DND-41 (cell line): ENCODE results near the gene SLC25A45.
A peak's percentile ranks its signal among the peaks of the same experiment; 100 is the strongest.

Source experiments
- ATAC-seq: fragments of 200-7000 bp; cut with Tn5 transposase; 3 replicates; pipeline ENCODE4 v1.9.1; 2021; ENCODE audit warnings: low read depth; ENCODE audit not compliant: insufficient read depth
- DNase-seq: peaks from one replicate; pipeline ENCODE4 v3.0.0-alpha.2; 2020
- H2AFZ ChIP-seq: 2 replicates; pipeline ENCODE4 v1.6.0; 2012; ENCODE audit warnings: low read depth, low read length
- H3K27ac ChIP-seq: 2 replicates; pipeline ENCODE4 v1.5.1; 2012; ENCODE audit warnings: low read length, inconsistent platforms
- H3K27me3 ChIP-seq: fragments of 200-600 bp; sonication (generic); 2 replicates; pipeline ENCODE4 v1.6.0; 2012; ENCODE audit warnings: low read length, mild to moderate bottlenecking, inconsistent platforms; ENCODE audit not compliant: insufficient read depth, poor library complexity
- H3K36me3 ChIP-seq: 2 replicates; pipeline ENCODE4 v1.5.1; 2012; ENCODE audit warnings: low read length, inconsistent platforms; ENCODE audit not compliant: insufficient read depth
- H3K4me1 ChIP-seq: 2 replicates; pipeline ENCODE4 v1.5.1; 2012; ENCODE audit warnings: mild to moderate bottlenecking, low read length; ENCODE audit not compliant: insufficient read depth
- H3K4me2 ChIP-seq: 2 replicates; pipeline ENCODE4 v1.6.0; 2012; ENCODE audit warnings: mild to moderate bottlenecking, moderate library complexity, low read length, inconsistent platforms; ENCODE audit not compliant: insufficient read depth
- H3K4me3 ChIP-seq, 2 experiments: fragments of 200-600 bp in 1 of 2; shearing (Covaris generic) in 1 of 2; 2 replicates each; pipeline ENCODE4 v1.5.1; 2012 to 2016; ENCODE audit warnings: inconsistent platforms in 2 of 2, low read length in 2 of 2, mild to moderate bottlenecking in 2 of 2, low read depth in 1 of 2, moderate library complexity in 1 of 2
- H3K79me2 ChIP-seq: 2 replicates; pipeline ENCODE4 v1.6.0; 2012; ENCODE audit warnings: low read length, inconsistent platforms; ENCODE audit not compliant: insufficient read depth
- H3K9ac ChIP-seq: 2 replicates; pipeline ENCODE4 v1.6.0; 2012; ENCODE audit warnings: low read depth, mild to moderate bottlenecking, inconsistent platforms, low read length, moderate library complexity
- H3K9me3 ChIP-seq: 2 replicates; pipeline ENCODE4 v1.5.1; 2012; ENCODE audit warnings: low read length, moderate library complexity, mild to moderate bottlenecking, inconsistent platforms; ENCODE audit not compliant: insufficient read depth, severe bottlenecking
- H4K20me1 ChIP-seq: 2 replicates; pipeline ENCODE4 v1.6.0; 2012; ENCODE audit warnings: low read length; ENCODE audit not compliant: insufficient read depth
- EZH2 ChIP-seq: IDR thresholded peaks from 3 replicates; pipeline ENCODE4 v1.6.1; 2012; ENCODE audit warnings: borderline replicate concordance, low read depth, mild to moderate bottlenecking, moderate library complexity, low read length, inconsistent platforms; ENCODE audit not compliant: severe bottlenecking
- TF ChIP-seq, protein P1 (sequence below): IDR thresholded peaks from 2 replicates; pipeline ENCODE4 v1.5.1; 2012; ENCODE audit warnings: borderline replicate concordance, low read length, moderate library complexity, mild to moderate bottlenecking; ENCODE audit not compliant: poor library complexity, severe bottlenecking; ENCODE audit errors: extremely low read depth

The SLC25A45 gene

DNA sequence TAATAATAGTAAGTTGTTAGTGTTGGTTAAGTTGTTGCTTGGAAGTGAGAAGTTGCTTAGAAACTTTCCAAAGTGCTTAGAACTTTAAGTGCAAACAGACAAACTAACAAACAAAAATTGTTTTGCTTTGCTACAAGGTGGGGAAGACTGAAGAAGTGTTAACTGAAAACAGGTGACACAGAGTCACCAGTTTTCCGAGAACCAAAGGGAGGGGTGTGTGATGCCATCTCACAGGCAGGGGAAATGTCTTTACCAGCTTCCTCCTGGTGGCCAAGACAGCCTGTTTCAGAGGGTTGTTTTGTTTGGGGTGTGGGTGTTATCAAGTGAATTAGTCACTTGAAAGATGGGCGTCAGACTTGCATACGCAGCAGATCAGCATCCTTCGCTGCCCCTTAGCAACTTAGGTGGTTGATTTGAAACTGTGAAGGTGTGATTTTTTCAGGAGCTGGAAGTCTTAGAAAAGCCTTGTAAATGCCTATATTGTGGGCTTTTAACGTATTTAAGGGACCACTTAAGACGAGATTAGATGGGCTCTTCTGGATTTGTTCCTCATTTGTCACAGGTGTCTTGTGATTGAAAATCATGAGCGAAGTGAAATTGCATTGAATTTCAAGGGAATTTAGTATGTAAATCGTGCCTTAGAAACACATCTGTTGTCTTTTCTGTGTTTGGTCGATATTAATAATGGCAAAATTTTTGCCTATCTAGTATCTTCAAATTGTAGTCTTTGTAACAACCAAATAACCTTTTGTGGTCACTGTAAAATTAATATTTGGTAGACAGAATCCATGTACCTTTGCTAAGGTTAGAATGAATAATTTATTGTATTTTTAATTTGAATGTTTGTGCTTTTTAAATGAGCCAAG, 42.9 kb upstream of the SLC25A45 start:
- no peak for TF ChIP-seq EZH2
- TF ChIP-seq, protein P1, sequence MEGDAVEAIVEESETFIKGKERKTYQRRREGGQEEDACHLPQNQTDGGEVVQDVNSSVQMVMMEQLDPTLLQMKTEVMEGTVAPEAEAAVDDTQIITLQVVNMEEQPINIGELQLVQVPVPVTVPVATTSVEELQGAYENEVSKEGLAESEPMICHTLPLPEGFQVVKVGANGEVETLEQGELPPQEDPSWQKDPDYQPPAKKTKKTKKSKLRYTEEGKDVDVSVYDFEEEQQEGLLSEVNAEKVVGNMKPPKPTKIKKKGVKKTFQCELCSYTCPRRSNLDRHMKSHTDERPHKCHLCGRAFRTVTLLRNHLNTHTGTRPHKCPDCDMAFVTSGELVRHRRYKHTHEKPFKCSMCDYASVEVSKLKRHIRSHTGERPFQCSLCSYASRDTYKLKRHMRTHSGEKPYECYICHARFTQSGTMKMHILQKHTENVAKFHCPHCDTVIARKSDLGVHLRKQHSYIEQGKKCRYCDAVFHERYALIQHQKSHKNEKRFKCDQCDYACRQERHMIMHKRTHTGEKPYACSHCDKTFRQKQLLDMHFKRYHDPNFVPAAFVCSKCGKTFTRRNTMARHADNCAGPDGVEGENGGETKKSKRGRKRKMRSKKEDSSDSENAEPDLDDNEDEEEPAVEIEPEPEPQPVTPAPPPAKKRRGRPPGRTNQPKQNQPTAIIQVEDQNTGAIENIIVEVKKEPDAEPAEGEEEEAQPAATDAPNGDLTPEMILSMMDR: peak; percentile 49
- ATAC-seq (peak; percentile 33), DNase-seq (peak; percentile 81)
- Histone ChIP-seq H3K4me3 (peak overlapping the region; percentile 75 to 79), H3K27me3 (no peaks in the 10 kb centered on the region), H3K36me3 (peaks cover 47% of the 10 kb centered on the region), H3K9me3 (no peaks in the 10 kb centered on the region), H2AFZ (no peak overlapping the region), H4K20me1 (peaks cover 75% of the 10 kb centered on the region), H3K79me2 (peaks cover 97% of the 10 kb centered on the region), H3K4me1 (peaks cover 70% of the 10 kb centered on the region), H3K27ac (peak overlapping the region; percentile 99), H3K9ac (peak overlapping the region; percentile 98), H3K4me2 (peak overlapping the region; percentile 86)

DNA sequence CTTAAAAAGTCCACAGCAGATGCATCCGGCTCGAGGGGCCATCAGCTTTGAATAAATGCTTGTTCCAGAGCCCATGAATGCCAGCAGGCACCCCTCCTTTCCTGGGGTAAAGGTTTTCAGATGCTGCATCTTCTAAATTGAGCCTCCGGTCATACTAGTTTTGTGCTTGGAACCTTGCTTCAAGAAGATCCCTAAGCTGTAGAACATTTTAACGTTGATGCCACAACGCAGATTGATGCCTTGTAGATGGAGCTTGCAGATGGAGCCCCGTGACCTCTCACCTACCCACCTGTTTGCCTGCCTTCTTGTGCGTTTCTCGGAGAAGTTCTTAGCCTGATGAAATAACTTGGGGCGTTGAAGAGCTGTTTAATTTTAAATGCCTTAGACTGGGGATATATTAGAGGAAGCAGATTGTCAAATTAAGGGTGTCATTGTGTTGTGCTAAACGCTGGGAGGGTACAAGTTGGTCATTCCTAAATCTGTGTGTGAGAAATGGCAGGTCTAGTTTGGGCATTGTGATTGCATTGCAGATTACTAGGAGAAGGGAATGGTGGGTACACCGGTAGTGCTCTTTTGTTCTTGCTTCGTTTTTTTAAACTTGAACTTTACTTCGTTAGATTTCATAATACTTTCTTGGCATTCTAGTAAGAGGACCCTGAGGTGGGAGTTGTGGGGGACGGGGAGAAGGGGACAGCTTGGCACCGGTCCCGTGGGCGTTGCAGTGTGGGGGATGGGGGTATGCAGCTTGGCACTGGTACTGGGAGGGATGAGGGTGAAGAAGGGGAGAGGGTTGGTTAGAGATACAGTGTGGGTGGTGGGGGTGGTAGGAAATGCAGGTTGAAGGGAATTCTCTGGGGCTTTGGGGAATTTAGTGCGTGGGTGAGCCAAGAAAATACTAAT, 42.0 kb upstream of the SLC25A45 start:
- Histone ChIP-seq H3K27ac (peak overlapping the region; percentile 99), H4K20me1 (peaks cover 67% of the 10 kb centered on the region)
- peak; percentile 9; the same call in 1 of the 3 replicates for ATAC-seq

DNA sequence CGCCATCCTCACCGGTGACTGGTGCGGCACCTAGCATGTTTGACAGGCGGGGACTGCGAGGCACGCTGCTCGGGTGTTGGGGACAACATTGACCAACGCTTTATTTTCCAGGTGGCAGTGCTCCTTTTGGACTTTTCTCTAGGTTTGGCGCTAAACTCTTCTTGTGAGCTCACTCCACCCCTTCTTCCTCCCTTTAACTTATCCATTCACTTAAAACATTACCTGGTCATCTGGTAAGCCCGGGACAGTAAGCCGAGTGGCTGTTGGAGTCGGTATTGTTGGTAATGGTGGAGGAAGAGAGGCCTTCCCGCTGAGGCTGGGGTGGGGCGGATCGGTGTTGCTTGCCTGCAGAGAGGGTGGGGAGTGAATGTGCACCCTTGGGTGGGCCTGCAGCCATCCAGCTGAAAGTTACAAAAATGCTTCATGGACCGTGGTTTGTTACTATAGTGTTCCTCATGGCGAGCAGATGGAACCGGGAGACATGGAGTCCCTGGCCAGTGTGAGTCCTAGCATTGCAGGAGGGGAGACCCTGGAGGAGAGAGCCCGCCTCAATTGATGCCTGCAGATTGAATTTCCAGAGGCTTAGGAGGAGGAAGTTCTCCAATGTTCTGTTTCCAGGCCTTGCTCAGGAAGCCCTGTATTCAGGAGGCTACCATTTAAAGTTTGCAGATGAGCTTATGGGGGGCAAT, 41.2 kb upstream of the SLC25A45 start:
- Histone ChIP-seq H3K36me3 (peaks cover 47% of the 10 kb centered on the region), H3K4me1 (peaks cover 70% of the 10 kb centered on the region), H3K9me3 (no peaks in the 10 kb centered on the region), H3K9ac (peak overlapping the region; percentile 98), H3K4me3 (peak overlapping the region; percentile 75 to 79), H3K79me2 (peaks cover 97% of the 10 kb centered on the region), H4K20me1 (peaks cover 60% of the 10 kb centered on the region), H3K4me2 (peak overlapping the region; percentile 86), H3K27me3 (no peaks in the 10 kb centered on the region), H2AFZ (no peak overlapping the region), H3K27ac (peak overlapping the region; percentile 99)
- DNase-seq: peak; percentile 42
- TF ChIP-seq EZH2: no peak
- TF ChIP-seq, protein P1: no peak
- no peak for ATAC-seq

More for the DNA sequence above, 42.0 kb upstream of the SLC25A45 start:
- Histone ChIP-seq H2AFZ (no peak overlapping the region), H3K4me2 (peak overlapping the region; percentile 86), H3K9me3 (no peaks in the 10 kb centered on the region), H3K36me3 (peaks cover 47% of the 10 kb centered on the region), H3K9ac (peak overlapping the region; percentile 98), H3K4me1 (peaks cover 70% of the 10 kb centered on the region), H3K4me3 (peak overlapping the region; percentile 75 to 79), H3K79me2 (peaks cover 97% of the 10 kb centered on the region), H3K27me3 (no peaks in the 10 kb centered on the region)
- TF ChIP-seq EZH2: no peak
- TF ChIP-seq, protein P1: no peak
- DNase-seq: peak; percentile 63
